ENCODE data around the gene UFSP1.

UFSP1 gene

GRCh38 chr7:100873599-100874299 is 15.8 kb downstream of the UFSP1 start:
- no peak for DNase-seq (ENCODE audit: low read depth, low spot score)
- TF ChIP-seq CTCF (IDR thresholded peaks at IDR 0.05; ENCODE audit: low read depth, low read length) = no peak
- in situ Hi-C loops (cut with HindIII; ENCODE audit: low sequenced_read_pairs) = no loop called here
- H3K4me3 ChIP-seq (ENCODE audit: low read depth, low read length) = no peak overlapping the region

- in situ Hi-C loops (cut with HindIII; ENCODE audit: low sequenced_read_pairs) = no loop called here
- peak overlapping the region; percentile 93 for H3K4me3 ChIP-seq (ENCODE audit: low read depth, low read length)
- DNase-seq (ENCODE audit: low read depth, low spot score) = no peak
- TF ChIP-seq CTCF (IDR thresholded peaks at IDR 0.05; ENCODE audit: low read depth, low read length) = no peak
Measured at GRCh38 chr7:100867776-100868485, 21.6 kb downstream of the UFSP1 start.

GRCh38 chr7:100867040-100867775 is 22.3 kb downstream of the UFSP1 start, which contains the start of gene TRIP6:
Gene TRIP6 (plus strand): TSS chr7:100867387. CDS start chr7:100867498, 111 bp downstream.
- H3K4me3 ChIP-seq (ENCODE audit: low read depth, low read length) = peak within 1 kb of the TSS; percentile 93
- in situ Hi-C loops (cut with HindIII; ENCODE audit: low sequenced_read_pairs) = no loop called here
- peak; percentile 96 for DNase-seq (ENCODE audit: low read depth, low spot score)
- no peak for TF ChIP-seq CTCF (IDR thresholded peaks at IDR 0.05; ENCODE audit: low read depth, low read length)

GRCh38 chr7:100866729-100867039 is 22.8 kb downstream of the UFSP1 start:
- in situ Hi-C loops (cut with HindIII; ENCODE audit: low sequenced_read_pairs) = no loop called here
- peak overlapping the region; percentile 93 for H3K4me3 ChIP-seq (ENCODE audit: low read depth, low read length)
- no peak for DNase-seq (ENCODE audit: low read depth, low spot score)
- no peak for TF ChIP-seq CTCF (IDR thresholded peaks at IDR 0.05; ENCODE audit: low read depth, low read length)

GRCh38 chr7:100865938-100866728 is 23.4 kb downstream of the UFSP1 start:
- in situ Hi-C loops (cut with HindIII; ENCODE audit: low sequenced_read_pairs) = no loop called here
- DNase-seq (ENCODE audit: low read depth, low spot score) = peak; percentile 50
- TF ChIP-seq CTCF (IDR thresholded peaks at IDR 0.05; ENCODE audit: low read depth, low read length) = no peak
- H3K4me3 ChIP-seq (ENCODE audit: low read depth, low read length) = no peak overlapping the region

GRCh38 chr7:100865372-100865911 is 24.1 kb downstream of the UFSP1 start:
- in situ Hi-C loops (cut with HindIII; ENCODE audit: low sequenced_read_pairs) = no loop called here
- TF ChIP-seq CTCF (IDR thresholded peaks at IDR 0.05; ENCODE audit: low read depth, low read length) = no peak
- DNase-seq (ENCODE audit: low read depth, low spot score) = peak; percentile 47
- H3K4me3 ChIP-seq (ENCODE audit: low read depth, low read length) = no peak overlapping the region
